PC-3 (cell line): ENCODE data around the gene VIPR2. TPM values are rescaled to one million over a fixed set of nuclear protein-coding genes. Genes with fewer than 3 reads are reported as not detected.

Experiments
- ATAC-seq: fragments of 200-7000 bp; cut with Tn5 transposase; 2 replicates; pipeline ENCODE4 v1.9.1; 2020; ENCODE audit warnings: mild to moderate bottlenecking, moderate library complexity
- BruUV-seq: library from RNA; stranded (reverse); fragments of 400-500 nt; replicated peaks from 2 replicates; lab custom pipeline; 2021; lab: Mats Ljungman, UMichigan
- CTCF ChIA-PET: fragments of 300-600 bp; sonication (Branson Sonifier 250); formaldehyde crosslinking; loops from one replicate; lab custom pipeline; 2022; ENCODE audit warnings: antibody characterized with exemption; lab: Charles Lee
- POLR2A ChIA-PET: fragments of 300-600 bp; sonication (Branson Sonifier 250); formaldehyde crosslinking; loops from one replicate; lab custom pipeline; 2022; ENCODE audit warnings: antibody characterized with exemption; ENCODE audit not compliant: unreplicated experiment; lab: Charles Lee
- DNase-seq: peaks from one replicate; pipeline ENCODE4 v3.0.0-alpha.2; 2015
- H2AFZ ChIP-seq: fragments of 300-600 bp; sonication (generic); 2 replicates; pipeline ENCODE4 v1.6.0; 2016; ENCODE audit warnings: antibody characterized with exemption, low read length
- H3F3A ChIP-seq: fragments of 300-600 bp; sonication (generic); one replicate; pipeline ENCODE4 v1.6.0; 2017; ENCODE audit warnings: antibody characterized with exemption, low read length, control low read depth, mild to moderate bottlenecking; ENCODE audit not compliant: unreplicated experiment
- H3K27ac ChIP-seq: fragments of 300-600 bp; sonication (generic); 2 replicates; pipeline ENCODE4 v1.5.1; 2016; ENCODE audit warnings: mild to moderate bottlenecking, low read length
- H3K27me3 ChIP-seq: fragments of 300-600 bp; sonication (generic); 2 replicates; pipeline ENCODE4 v1.6.1; 2016; ENCODE audit warnings: low read length, mixed read lengths
- H3K36me3 ChIP-seq: fragments of 300-600 bp; sonication (generic); 2 replicates; pipeline ENCODE4 v1.6.1; 2016; ENCODE audit warnings: low read depth, mixed run types, low read length, mixed read lengths
- H3K4me1 ChIP-seq: fragments of 300-600 bp; sonication (generic); 2 replicates; pipeline ENCODE4 v1.5.1; 2016; ENCODE audit warnings: low read length; ENCODE audit not compliant: insufficient read depth
- H3K4me2 ChIP-seq: fragments of 300-600 bp; sonication (generic); 2 replicates; pipeline ENCODE4 v1.6.0; 2016; ENCODE audit warnings: low read length
- H3K4me3 ChIP-seq: fragments of 300-600 bp; sonication (generic); 2 replicates; pipeline ENCODE4 v1.5.1; 2016; ENCODE audit warnings: mild to moderate bottlenecking, low read length, mixed read lengths
- H3K79me2 ChIP-seq: fragments of 300-600 bp; sonication (generic); 2 replicates; pipeline ENCODE4 v1.6.1; 2017; ENCODE audit warnings: low read length, mixed read lengths
- H3K9ac ChIP-seq: fragments of 300-600 bp; sonication (generic); 2 replicates; pipeline ENCODE4 v1.6.0; 2016; ENCODE audit warnings: mild to moderate bottlenecking, low read length
- H3K9me2 ChIP-seq: fragments of 300-600 bp; sonication (generic); replicated peaks from 2 replicates; pipeline ENCODE4 v1.6.1; 2016; ENCODE audit warnings: mixed run types, low read length, mixed read lengths
- H3K9me3 ChIP-seq: fragments of 300-600 bp; sonication (generic); 2 replicates; pipeline ENCODE4 v1.6.1; 2016; ENCODE audit warnings: low read length, mixed read lengths
- H4K20me1 ChIP-seq: fragments of 300-600 bp; sonication (generic); 2 replicates; pipeline ENCODE4 v1.6.1; 2016; ENCODE audit warnings: low read length, mixed read lengths
- CTCF ChIP-seq: fragments of 300-600 bp; sonication (generic); conservative IDR thresholded peaks from 2 replicates; pipeline ENCODE4 v1.5.1; 2017; ENCODE audit warnings: antibody characterized with exemption, low read depth, mild to moderate bottlenecking, low read length
- EZH2 ChIP-seq: fragments of 300-600 bp; sonication (generic); IDR thresholded peaks from one replicate; pipeline ENCODE4 v1.6.1; 2017; ENCODE audit warnings: antibody characterized with exemption, mild to moderate bottlenecking, low read length; ENCODE audit not compliant: unreplicated experiment
- EZH2phosphoT487 ChIP-seq: fragments of 300-600 bp; sonication (generic); IDR thresholded peaks from 2 replicates; pipeline ENCODE4 v1.6.1; 2018; ENCODE audit warnings: mild to moderate bottlenecking, antibody characterized with exemption, low read length, borderline replicate concordance
- intact Hi-C: fragments of 100-400 bp; cut with micrococcal nuclease; formaldehyde crosslinking; loops from 2 replicates; pipeline ENCODE4 v1.9.0; 2023
- total RNA-seq: library from RNA; depleted of rRNA; stranded (reverse); fragments of >200 nt; gene quantifications from 2 replicates; pipeline ENCODE4 v1.2.3, GENCODE V29; 2014

Gene VIPR2
- total RNA-seq, 1 experiment from 2014 or later, result not detected

DNA sequence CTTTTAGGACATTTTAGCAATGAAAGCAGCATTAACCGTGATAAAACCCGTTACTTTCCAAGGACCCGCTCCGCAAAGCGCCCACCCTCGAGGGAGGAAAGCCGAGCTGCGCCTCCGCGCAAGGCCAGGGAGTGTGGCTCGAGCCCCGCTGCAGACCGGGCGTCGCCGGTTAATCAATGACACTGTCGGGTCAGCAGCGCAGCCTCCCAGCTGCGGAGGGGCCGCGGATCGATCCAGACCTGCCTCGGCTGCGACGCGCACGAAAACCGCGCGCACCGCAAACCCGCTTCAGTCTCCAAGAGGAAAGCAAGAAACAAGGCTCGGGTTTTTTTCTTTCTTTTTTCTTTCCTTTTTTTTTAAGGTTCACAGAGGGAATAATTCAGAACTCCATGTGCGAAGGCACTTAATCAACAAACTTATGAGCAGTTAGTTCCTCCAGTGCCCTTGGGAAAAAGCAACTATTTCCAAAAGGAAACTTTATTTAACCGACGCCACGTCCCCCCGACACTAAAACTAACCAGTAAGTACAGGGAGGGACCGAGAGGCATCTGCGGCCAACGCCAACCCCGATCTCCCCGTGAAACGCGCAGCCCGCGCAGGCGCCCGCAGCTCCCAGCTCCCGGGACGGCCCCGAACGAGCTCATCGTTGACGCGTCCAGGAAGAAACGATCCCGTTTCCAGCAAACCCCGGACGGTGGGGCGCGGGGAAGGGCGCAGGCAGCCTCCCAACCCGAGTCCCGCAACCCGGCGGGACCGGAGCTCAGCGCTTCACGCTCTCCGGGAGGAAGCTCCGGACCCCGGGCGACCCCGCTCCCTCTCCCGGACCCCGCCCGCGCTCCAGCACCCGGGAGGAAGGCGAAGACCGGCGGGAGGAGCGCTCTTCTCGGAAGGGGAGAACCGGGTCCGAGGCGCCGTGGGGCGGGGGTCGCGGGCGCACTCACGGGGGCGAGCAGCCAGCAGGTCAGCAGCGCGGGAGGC is 598 bp downstream of the VIPR2 start:
- ChIA-PET POLR2A (no interaction called here), CTCF (no interaction called here)
- Histone ChIP-seq H3F3A (no peaks in the 10 kb centered on the region), H3K4me1 (no peaks in the 10 kb centered on the region), H3K9me2 (no peaks in the 10 kb centered on the region), H4K20me1 (no peaks in the 10 kb centered on the region), H3K4me2 (no peak overlapping the region), H3K27me3 (peaks cover 46% of the 10 kb centered on the region), H3K4me3 (no peak overlapping the region), H3K9me3 (no peaks in the 10 kb centered on the region), H3K27ac (no peak overlapping the region), H2AFZ (no peak overlapping the region), H3K36me3 (no peaks in the 10 kb centered on the region), H3K79me2 (no peaks in the 10 kb centered on the region), H3K9ac (no peak overlapping the region)
- TF ChIP-seq CTCF (no peak), EZH2 (no peak), EZH2phosphoT487 (no peak)
- intact Hi-C loops, result no loop called here
- no peak for ATAC-seq
- BruUV-seq, result no TSS peak
- DNase-seq, result no peak

GRCh38 chr7:159142730-159143129 is 1.9 kb downstream of the VIPR2 start:
- CTCF ChIA-PET, result no interaction called here
- Histone ChIP-seq H3K4me3 (no peak overlapping the region), H3K79me2 (no peaks in the 10 kb centered on the region), H3K9ac (no peak overlapping the region), H3F3A (no peaks in the 10 kb centered on the region), H3K9me2 (no peaks in the 10 kb centered on the region), H3K4me1 (no peaks in the 10 kb centered on the region), H3K4me2 (no peak overlapping the region), H3K27ac (no peak overlapping the region), H4K20me1 (no peaks in the 10 kb centered on the region), H3K36me3 (no peaks in the 10 kb centered on the region), H3K27me3 (peaks cover 50% of the 10 kb centered on the region), H3K9me3 (no peaks in the 10 kb centered on the region), H2AFZ (no peak overlapping the region)
- intact Hi-C loops, result no loop called here
- POLR2A ChIA-PET, result no interaction called here
- ATAC-seq (no peak), DNase-seq (no peak)
- no TSS peak for BruUV-seq
- TF ChIP-seq EZH2phosphoT487 (no peak), CTCF (no peak), EZH2 (no peak)

DNA sequence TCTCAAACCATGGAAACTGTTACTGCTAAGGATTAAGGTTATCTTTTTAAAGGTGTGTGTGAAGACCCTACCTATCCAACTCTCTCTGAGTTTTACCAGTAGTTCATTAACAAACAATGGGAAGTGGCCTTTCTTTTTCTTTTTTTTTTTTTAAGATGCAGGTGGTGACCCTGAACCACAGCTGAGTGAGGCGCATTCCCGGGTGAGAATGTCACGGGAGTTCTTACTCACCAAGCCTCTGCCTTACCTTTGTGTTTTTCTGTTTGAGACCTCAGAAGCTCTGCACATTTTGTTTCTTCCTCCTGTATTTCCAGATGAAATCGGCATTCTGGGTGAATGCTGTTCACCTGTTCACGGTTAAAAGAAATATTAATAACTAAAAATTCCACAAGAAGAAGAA is 2.5 kb downstream of the VIPR2 start:
- Histone ChIP-seq H3K27me3 (peaks cover 52% of the 10 kb centered on the region), H3K27ac (no peak overlapping the region), H3K4me3 (no peak overlapping the region), H3K9ac (no peak overlapping the region), H3K36me3 (no peaks in the 10 kb centered on the region), H3K79me2 (no peaks in the 10 kb centered on the region), H4K20me1 (no peaks in the 10 kb centered on the region), H3K9me2 (no peaks in the 10 kb centered on the region), H3K4me2 (no peak overlapping the region), H3F3A (no peaks in the 10 kb centered on the region), H3K4me1 (no peaks in the 10 kb centered on the region), H2AFZ (no peak overlapping the region), H3K9me3 (no peaks in the 10 kb centered on the region)
- no TSS peak for BruUV-seq
- TF ChIP-seq CTCF (no peak), EZH2phosphoT487 (no peak), EZH2 (no peak)
- intact Hi-C loops, result no loop called here
- no peak for ATAC-seq
- ChIA-PET CTCF (no interaction called here), POLR2A (no interaction called here)
- no peak for DNase-seq
